Spleen (tissue), 7 donors: ENCODE data around the gene HTR4.

Source experiments
- CTCF ChIP-seq, 11 experiments: fragments of 200-600 bp in 7 of 11; fragments of 450-650 bp in 4 of 11; sonication (generic) in 4 of 11; IDR thresholded peaks in 8 of 11; conservative IDR thresholded peaks in 3 of 11; 1 replicate in 7 of 11; 2 replicates in 4 of 11; pipeline versions ENCODE4 v1.4.0 to v1.8.0; 2016 to 2021; ENCODE audit warnings: antibody characterized with exemption in 11 of 11, inconsistent platforms in 4 of 11, mild to moderate bottlenecking in 1 of 11
- POLR2A ChIP-seq, 3 donors: fragments of 450-650 bp; IDR thresholded peaks; one replicate each; pipeline ENCODE4 v1.5.1; 2017; ENCODE audit warnings: antibody characterized with exemption in 3 of 3, mild to moderate bottlenecking in 1 of 3
- donor health status: DM: no; HTN: no; CAD: no; lungs with moderate emphysema.
- donor health status: DM: no; HTN: no; CAD: no.
- donor health status: DM: no; HTN: no; CAD: no.

GRCh38 chr5:148615644-148616275 is 38.6 kb downstream of the HTR4 start:
- TF ChIP-seq CTCF (IDR thresholded peaks at IDR 0.05 in 8 of 11, conservative IDR thresholded peaks at IDR 0.05 in 3 of 11): no peak
- TF ChIP-seq POLR2A (IDR thresholded peaks at IDR 0.05): no peak
